ENCODE results near the gene DLG3.
A peak's percentile ranks its signal among the peaks of the same experiment; 100 is the strongest.

DLG3 gene

DNA sequence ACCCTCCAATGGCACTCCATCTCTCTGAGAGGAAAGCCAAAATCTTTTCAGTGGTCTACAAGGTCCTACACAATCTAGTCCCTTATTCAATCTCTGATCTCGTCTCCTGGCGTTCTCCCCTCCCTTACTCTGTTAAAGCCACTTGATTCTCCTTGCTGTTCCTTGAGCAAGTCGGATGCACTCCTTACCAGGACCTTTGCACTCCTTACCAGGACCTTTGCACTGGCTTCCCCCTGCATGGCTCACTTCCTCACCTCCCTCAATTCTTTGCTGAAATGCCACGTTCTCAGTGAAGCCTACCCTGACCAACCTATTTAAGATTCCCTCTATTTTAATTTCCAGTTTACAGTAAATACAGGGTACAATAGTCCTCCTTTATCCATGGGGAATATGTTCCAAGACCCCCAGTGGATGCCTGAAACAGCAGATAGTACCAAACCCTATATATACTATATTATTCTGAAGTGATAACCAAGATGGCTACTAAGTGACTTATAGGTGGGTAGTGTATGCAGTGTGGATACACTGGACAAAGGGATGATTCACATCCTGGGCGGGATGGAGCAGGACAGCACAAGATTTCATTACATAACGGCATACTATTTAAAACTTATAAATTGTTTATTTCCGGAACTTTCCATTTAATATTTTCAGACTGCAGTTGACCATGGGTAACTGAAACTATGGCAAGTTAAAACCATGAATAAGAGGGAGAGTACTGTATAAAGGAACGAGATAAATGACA is 6.5 kb upstream of the DLG3 start:
- no peak for DNase-seq (ENCODE audit: low read depth in 2 of 2)

DNA sequence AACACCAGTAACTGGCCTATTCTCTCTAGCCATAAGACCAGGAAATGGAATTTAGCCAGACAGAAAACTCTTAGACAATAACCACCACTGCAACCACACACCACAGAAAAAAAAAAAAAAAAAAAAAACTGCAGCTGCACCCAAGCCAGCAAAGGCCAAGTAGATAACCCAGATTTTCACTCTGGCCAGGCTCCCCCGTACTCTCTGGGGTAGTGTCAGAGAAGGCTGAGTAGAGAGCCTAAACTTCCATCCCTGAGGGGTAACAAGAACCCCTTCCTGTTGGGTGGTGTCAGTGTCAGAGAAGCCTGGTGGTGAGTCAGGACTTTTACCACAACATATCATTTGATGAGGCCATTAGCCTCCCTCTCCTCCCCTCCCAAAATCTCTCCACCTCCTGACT is 5.6 kb upstream of the DLG3 start:
- no peak for DNase-seq (ENCODE audit: low read depth in 2 of 2)

DNA sequence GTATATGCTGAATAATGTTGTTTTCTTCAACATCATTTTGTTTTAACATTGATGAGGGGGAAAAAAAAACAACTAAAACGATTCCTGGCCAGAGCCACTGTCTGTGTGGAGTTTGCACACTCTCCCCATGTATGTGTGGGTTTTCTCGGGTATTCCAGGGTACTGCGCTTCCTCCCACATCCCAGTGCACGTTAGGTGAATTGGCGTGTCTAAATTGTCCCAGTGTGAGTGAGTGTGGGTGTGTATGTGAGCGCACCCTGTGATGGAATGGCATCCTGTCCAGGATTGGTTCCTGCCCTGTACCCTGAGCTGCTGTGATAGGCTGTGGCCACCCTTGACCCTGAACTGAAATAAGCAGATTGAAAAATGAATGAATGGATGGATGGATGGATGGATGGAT is 2.4 kb upstream of the DLG3 start:
- DNase-seq (ENCODE audit: low read depth in 2 of 2) = no peak

DNA sequence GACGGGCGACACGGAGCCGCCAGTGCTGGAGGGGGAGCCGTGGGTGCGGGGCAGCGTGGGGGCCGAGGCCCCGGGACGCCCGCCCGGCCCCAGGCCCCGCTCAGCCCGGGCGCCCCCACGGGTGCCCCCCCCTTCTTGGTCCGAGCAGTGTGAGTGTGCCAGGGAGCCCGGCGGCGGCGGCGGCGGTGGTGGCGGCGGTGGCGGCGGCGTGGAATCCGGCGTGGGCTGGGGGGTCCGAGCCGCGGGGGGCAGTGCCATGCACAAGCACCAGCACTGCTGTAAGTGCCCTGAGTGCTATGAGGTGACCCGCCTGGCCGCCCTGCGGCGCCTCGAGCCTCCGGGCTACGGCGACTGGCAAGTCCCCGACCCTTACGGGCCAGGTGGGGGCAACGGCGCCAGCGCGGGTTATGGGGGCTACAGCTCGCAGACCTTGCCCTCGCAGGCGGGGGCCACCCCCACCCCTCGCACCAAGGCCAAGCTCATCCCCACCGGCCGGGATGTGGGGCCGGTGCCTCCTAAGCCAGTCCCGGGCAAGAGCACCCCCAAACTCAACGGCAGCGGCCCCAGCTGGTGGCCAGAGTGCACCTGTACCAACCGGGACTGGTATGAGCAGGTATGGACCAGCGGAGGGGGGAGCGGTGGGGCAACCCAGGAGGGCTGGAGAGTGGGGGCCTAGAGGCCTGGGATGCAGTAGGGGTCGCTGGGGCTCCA is 466 bp downstream of the DLG3 start:
- no peak for DNase-seq (ENCODE audit: low read depth in 2 of 2)

DNA sequence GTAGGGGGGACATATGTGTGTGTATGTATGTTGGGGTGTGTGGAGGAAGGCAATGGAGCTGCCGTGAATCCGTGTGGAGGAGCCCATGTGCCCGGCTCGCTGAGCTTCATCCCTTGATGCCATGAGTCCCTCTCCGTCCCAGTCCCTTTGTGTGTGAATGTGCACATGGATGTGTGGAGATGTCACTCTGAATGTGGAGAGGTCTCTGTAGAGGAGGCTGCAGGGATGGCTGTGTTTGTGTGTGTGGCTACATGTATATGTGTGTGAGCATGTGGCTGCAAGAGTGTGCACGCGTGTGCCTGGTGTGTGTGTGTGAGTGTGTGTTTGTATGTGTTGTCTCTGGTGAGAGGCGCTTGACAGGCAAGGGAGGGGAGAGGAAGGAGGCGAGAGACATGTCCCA is 1.3 kb downstream of the DLG3 start:
- no peak for DNase-seq (ENCODE audit: low read depth in 2 of 2)

DNA sequence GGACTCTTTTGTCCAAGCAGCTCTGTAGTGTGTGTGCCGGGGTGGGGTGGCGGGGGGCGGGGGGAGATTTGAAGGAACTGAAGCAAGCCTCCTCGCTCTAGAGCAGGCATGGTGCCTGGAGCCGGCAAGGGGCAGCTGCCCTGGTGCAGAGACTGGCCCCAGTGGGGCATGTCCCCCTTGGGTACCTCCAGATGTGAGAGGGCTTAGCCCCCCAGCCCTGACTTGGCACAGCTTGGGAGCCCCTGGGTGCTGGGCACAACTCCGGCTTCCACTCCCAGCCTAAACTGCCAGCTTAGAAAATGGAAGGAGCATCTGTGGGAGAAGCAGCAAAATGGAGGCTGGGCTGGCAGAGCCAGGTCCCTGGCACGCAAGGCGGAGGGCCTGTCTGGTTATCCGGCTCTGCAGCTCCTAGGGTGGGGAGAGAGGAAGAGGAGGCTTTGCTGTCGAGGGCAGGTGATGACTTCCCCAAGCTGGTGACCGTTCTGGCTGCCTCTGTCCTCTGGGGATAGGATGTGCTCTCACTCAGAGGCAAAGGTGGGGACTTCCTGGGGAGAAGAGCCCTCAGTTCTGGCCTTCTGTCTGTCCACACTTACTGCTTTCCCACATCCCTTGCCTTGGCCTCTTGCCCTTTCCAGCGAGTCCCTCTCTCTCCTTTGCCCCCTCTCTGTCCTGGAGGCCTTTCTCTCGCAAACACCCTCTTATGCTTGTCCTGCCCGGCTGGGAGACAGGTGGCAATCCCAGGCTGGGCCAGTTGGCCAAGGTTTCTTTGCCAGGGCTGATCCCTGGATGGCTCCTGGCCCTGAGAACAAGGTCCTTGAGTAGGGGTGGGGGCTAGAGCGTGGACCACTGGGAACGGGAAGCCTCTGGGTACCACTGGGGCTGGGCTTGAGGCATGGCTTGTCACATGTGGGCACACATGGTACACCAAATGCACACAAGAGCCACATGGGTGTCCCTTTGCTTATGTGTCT is 2.0 kb downstream of the DLG3 start:
- DNase-seq (ENCODE audit: low read depth in 2 of 2) = no peak

DNA sequence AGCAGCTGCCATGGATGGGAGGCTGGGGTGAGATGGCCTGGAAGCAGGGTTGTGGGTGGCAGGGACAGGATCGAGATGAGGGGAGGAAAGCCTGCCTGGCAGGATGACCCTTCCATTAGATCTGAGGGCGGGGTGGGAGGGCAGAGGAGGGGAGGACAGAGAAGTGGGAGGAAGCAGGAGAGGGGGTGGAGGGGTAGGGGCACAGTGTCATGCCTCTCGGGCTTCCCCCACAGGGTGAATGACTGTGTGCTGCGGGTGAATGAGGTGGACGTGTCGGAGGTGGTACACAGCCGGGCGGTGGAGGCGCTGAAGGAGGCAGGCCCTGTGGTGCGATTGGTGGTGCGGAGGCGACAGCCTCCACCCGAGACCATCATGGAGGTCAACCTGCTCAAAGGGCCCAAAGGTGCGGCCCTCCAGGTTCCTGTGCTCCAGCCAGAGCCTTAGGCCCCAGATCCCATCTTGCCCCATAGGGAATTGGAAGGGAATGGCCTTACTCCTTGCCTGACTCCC is 4.9 kb downstream of the DLG3 start:
- DNase-seq (ENCODE audit: low read depth in 2 of 2) = no peak

DNA sequence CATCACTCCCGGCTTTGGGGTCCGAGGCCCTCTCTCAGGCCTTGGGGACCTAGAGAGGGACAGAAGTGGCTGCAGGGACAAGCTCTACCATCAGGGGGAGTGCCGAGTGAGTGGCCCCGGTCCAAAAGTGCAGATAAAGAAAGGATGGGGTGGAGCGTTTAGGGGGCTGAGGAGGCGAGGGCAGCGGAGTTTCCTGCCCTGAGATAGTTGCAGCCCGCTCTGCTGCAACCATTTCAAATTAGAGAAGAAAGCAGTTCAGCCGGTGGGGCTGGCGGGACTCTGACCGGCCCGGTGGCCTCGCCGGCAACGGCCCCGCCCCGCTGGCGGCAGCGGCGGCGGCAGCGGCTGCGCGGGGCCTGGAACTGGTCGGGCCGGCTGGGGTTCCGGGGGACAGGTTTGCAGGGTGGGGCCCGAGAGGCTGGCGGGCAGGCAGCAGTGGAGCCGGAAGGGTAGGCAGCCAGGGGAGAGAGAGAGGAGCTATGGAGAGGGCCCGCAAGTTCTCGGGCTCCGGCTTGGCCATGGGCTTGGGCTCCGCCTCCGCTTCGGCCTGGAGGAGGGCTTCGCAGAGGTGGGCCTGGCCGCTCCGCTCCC is 7.6 kb downstream of the DLG3 start:
- peak in 1 of 2 donors; percentile 36 for DNase-seq (ENCODE audit: low read depth in 2 of 2)

DNA sequence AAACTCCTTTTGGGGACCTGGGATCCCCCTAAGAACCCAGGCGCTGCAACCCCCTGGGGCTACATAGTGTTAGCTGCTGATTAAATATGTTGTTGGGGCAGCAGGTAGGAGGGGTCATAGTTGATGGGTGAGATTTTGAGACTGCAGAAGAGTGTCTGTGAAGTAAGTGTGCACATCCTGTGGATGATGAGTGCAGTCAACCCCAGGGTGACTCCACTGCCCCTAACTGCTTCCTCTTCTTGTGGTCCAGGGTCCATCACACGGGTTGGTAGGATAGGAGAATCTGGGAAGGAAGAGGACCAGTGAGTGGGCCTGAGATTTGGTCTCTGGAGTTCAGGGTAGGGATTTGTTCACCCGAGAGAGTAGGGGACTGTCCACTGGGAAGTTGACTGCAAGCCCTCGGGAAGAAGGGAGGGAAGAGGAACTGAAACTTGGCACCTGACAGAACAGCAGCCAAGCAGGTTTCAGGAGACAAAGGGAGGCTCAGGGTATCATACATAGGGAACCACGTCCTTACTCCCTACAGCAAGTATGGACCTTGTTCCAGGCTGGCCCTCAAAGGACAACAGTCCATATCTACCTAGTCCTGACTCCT is 8.5 kb downstream of the DLG3 start:
- DNase-seq (ENCODE audit: low read depth in 2 of 2) = no peak

DNA sequence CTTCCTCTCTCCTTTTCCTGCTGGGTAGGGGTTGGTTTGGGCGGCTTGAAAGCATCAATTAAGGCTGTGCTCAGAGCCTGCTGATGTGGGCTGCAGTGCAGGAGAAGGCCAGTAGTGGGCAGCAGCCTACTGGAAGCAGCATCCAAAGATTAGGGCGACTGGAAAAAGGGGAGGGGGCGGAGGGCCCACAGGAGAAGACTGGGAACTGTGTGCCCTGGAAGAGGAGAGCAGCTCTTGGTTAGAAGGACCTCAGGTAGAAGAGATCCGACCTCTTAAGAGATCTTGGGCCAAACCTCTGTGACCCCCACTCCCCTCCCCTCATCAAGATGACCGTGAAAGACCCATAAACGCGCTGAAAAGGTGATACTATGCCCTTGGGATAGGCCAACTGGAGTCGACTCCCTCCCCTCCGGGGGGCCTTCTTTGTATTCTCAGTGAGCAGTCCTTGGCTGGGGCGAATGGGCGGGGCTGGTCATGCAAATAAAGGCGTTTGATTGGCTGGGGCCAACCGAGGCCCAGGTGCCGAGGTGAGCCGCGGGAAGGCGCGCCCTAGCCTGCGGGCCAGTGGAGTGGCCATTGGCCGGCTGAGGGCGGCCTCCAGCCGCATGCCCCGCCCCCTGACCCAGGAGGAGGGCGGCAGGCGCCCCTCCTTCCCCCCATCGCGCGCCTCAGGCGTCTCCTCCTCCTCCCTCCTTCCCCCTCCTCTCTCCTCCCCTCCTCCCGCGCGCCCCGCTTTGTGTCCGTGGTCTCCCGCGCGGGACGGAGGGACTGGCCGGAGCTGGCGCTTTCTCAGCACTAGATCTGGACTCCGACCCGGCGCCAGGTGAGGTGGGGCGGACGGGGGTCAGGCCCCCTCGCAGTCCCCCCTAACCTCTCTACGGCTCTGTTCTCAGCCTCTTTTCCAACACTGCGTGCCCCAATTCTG is 10.1 kb downstream of the DLG3 start:
- DNase-seq (ENCODE audit: low read depth in 2 of 2) = peak; percentile 48 to 54

DNA sequence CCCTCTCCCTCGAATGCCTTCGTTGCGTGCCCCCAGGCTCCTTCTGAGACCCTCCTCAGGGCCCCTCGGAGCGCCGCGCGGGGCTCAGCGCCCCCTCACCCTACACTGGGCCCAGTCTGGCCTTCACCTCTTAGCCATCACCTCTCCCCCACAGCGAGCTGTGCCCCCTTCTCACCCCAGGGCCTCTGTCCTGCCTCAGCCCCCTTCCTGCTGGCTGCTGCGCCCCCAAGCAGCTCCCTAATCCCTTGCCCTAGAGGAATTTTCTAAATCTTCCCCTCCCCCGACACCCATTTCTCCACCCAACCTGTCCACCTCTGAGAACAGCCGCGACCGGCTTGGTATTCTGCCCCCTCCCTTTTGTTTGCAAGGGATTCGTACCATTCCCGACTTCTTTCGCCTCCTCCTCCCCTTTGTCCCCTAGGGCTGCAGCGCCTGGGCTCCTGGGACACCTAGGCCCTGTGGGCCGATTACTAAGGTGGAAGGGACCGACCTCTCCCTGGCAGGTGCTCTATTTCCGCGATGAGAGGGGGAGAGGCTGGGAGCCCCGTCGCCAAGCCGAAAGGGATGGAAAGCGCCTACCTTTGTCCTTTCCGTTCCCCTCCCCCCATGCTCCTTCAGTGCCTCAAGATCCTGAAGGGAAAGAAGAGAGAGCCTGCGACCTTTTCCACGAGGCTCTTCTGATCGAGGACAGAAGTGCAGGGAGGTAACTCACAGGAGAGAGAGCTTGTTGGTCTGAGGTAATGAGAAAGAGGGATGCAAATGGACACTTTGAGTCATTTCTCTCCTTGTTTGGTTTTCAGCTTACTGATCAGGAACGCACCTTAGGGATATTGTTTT is 10.9 kb downstream of the DLG3 start:
- DNase-seq (ENCODE audit: low read depth in 2 of 2) = no peak

DNA sequence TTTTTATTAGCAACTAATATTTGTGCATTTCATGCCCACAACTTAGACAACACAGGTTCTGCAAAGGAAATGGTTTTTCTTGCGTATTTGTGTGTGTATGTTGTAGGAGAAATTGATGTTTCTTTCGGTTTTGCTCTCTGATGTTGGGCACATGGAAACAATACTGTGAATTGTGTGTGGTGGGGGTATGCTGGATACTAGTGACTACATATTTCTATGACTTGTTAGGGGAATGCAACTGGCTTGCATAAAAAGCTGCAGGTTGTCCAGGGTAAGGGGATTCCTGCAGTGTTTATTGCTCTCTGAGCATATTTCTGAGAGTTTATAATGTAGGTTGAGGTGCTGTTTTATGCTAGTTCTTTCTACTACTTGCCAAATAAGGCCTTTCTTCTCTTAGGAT is 11.6 kb downstream of the DLG3 start:
- no peak for DNase-seq (ENCODE audit: low read depth in 2 of 2)

DNA sequence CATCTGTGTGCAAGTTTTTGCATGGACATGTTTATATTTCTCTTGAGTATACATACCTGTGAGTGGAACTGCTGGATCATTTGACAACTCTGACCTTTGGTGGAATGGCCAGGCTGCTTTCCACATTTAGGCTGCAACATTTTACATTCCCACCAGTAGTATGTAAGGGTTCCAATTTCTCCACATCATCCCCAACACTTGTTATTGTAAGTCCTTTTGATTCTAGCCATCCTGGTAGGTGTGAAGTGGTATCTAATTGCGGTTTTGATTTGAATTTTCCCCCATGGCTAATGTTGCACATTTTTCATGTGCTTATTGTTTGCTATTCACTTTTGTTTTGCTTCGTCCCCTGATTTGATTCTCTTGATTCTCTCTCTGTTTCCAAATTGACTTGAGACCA is 16.4 kb downstream of the DLG3 start:
- no peak for DNase-seq (ENCODE audit: low read depth in 2 of 2)

DNA sequence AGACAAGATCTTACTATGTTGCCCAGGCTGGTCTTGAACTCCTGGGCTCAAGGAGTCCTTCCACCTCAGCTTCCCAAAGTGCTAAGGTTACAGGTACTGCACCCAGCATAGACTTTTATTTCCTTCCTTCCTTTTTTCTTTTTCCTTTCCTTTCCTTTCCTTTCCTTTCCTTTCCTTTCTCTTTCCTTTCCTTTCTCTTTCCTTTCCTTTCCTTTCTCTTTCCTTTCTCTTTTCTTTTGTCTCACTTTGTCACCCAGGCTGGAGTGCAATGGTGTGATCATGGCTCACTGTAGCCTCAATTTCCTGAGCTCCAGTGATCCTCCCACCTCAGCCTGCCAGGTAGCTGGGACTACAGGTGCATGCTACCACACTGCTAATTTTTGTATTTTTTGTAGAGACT is 19.4 kb downstream of the DLG3 start:
- DNase-seq (ENCODE audit: low read depth in 2 of 2) = no peak

DNA sequence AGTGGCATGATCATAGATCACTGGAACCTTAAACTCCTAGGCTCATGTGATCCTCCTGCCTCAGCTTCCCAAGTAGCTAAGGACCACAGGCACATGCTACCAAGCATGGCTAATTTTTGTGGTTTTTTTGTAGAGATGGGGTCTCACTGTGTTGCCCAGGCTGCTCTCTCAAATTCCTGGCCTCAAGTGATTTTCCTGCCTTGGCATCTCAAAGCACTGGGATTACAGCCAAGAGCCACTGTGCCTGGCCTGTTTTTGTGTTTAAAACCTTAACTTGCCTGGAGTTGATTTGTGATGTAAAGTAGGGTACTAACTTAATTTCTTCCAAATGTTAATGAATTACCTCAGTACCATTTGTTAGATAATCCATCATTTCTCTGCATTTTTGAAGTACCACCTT is 22.3 kb downstream of the DLG3 start:
- no peak for DNase-seq (ENCODE audit: low read depth in 2 of 2)

DNA sequence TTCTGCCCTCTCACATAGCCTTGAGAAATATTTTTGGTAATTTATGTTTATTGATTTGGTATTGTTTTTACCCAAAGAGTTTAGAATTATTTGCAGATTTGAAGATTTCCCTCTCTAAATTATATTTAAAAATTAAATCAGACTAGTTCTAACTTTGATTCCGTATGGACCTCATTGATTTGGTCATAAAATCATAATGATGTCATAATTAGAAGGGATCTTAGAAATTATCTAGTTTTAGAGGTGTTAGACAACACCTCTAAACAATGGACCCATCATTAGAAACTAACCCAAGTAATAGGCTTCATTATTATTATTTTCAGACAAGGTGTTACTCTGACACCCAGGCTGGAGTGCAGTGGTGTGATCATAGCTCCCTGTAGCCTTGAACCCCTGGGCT is 24.1 kb downstream of the DLG3 start:
- no peak for DNase-seq (ENCODE audit: low read depth in 2 of 2)

DNA sequence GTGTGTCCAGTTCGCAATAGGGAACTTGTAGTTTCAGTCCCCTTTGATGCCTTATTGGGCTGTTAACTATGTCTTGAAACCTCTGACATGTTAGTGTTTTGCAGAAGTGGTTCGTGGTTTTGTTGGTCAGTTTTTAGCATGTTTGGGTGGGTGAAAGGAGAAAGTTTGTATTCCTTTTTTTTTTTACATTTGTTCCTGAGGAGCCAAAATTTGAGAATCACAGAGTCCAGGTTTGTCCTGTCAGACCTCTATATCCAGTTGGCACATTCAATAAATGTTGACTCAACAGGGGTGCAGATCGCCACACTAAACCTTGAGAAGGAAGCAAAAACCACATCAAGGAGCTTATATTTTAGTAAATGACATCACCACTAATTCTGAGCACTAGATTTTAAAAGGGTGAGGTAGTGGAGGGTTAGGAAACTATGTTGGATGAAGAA is 26.2 kb downstream of the DLG3 start:
- DNase-seq (ENCODE audit: low read depth in 2 of 2) = no peak

DNA sequence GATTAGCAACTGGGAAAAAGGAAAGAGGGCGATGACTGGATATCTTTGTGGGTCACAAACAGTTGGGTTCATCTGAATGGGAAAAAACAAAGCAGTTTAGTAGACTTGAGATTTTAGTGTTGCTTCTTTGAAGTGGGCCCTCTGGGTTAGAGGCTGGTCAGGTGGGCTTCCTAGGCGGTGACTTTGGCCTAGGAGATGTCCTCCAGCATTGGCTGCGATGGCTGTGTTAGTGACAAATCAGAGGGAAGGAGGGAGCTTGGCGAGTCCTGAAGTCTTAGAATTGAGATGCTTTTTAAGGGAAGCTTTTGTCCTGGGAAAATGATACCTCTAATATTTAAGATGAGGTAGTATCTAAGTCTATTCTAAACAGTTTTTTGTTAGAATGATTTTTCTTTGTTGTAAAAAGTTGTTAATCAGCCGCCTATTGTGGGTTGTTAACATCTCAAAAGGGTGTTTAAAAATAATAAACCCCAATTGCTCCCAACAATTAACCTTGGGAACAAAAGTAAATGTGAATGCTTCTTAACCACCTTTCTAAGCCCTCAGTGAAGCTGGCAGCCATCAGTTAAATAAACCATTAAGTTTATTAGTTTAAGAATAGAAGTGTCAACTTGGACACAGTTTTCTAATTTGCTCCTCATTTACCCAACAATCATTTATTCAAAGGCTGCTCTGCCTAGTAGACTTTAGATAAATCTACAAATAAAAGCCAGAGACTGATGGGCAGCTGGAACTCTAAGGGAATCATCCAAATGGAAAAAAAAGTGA is 31.7 kb downstream of the DLG3 start:
- DNase-seq (ENCODE audit: low read depth in 2 of 2) = no peak

Measured in stimulated activated CD4-positive, alpha-beta T cell treated with anti-CD3 and anti-CD28 coated beads, Interleukin-4, amount 100 ng/mL, for 48 hours (primary cell).